HepG2 (cell line): ENCODE data around the gene CNNM2.

Experiments used
- GABPA ChIP-seq, 2 experiments: IDR thresholded peaks; 2 replicates each; pipeline ENCODE4 v1.6.1; 2011 to 2016; ENCODE audit warnings: low read depth in 2 of 2, low read length in 1 of 2, missing biosample characterization in 1 of 2, missing genetic modification characterization in 1 of 2
- MYC ChIP-seq: sonication (generic); formaldehyde crosslinking; IDR thresholded peaks from 2 replicates; pipeline ENCODE4 v1.9.0; 2021; ENCODE audit warnings: missing genetic modification reagents, borderline replicate concordance
- ZNF547 ChIP-seq: sonication (generic); formaldehyde crosslinking; IDR thresholded peaks from 2 replicates; pipeline ENCODE4 v1.5.1; 2020; ENCODE audit warnings: mild to moderate bottlenecking, missing genetic modification reagents
- ZNF629 ChIP-seq: sonication (generic); formaldehyde crosslinking; conservative IDR thresholded peaks from 2 replicates; pipeline ENCODE4 v1.5.0; 2020; ENCODE audit warnings: missing genetic modification reagents
- TF ChIP-seq, protein P1 (sequence below): sonication (generic); formaldehyde crosslinking; IDR thresholded peaks from 2 replicates; pipeline ENCODE4 v1.5.0; 2020; ENCODE audit warnings: mild to moderate bottlenecking, missing genetic modification reagents, moderate library complexity

DNA sequence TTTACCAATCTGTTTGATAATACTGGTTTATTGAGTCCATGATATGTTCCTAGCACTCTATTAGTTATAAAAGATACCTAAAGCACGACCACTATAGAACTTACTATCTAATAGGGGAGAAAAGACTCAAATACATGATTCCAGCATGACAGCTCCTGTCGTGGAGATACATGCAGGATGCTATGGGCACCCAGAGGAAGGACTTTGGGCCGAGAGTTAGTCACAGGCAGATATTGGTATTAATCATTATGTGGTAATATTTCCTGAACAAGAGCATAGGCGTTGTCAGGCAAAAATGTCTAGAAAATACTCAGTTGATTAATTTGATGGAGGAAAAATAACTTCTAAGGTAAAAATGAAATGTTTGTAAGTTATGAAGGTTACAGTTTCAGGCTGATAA is 31.8 kb downstream of the CNNM2 start:
- TF ChIP-seq ZNF547 (CRISPR knock-in tag), result no peak
- TF ChIP-seq, protein P1, sequence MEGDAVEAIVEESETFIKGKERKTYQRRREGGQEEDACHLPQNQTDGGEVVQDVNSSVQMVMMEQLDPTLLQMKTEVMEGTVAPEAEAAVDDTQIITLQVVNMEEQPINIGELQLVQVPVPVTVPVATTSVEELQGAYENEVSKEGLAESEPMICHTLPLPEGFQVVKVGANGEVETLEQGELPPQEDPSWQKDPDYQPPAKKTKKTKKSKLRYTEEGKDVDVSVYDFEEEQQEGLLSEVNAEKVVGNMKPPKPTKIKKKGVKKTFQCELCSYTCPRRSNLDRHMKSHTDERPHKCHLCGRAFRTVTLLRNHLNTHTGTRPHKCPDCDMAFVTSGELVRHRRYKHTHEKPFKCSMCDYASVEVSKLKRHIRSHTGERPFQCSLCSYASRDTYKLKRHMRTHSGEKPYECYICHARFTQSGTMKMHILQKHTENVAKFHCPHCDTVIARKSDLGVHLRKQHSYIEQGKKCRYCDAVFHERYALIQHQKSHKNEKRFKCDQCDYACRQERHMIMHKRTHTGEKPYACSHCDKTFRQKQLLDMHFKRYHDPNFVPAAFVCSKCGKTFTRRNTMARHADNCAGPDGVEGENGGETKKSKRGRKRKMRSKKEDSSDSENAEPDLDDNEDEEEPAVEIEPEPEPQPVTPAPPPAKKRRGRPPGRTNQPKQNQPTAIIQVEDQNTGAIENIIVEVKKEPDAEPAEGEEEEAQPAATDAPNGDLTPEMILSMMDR (CRISPR knock-in tag), result no peak
- no peak for TF ChIP-seq ZNF629 (CRISPR knock-in tag)
- TF ChIP-seq GABPA (IDR thresholded peaks at IDR 0.05; ENCODE audit: low read depth, low read length), result no peak
- TF ChIP-seq GABPA (CRISPR knock-in tag; IDR thresholded peaks at IDR 0.05; ENCODE audit: low read depth), result no peak
- no peak for TF ChIP-seq MYC (CRISPR knock-in tag)
